Skin epidermis (tissue), 12 donors: ENCODE results near the gene TRIM26.
A peak's percentile ranks its signal among the peaks of the same experiment; 100 is the strongest.
"Not testable (repeated sequence)": the region's sequence is repeated elsewhere in the genome, so short reads cannot be mapped to it uniquely, and the experiment has no call there.

ENCODE experiments used
- H3K27ac ChIP-seq, 21 experiments: fragments of 200-600 bp; sonication (generic) in 11 of 21; one replicate each; pipeline ENCODE4 v1.5.0; 2020; ENCODE audit warnings: mild to moderate bottlenecking in 3 of 21, inconsistent platforms in 2 of 21, moderate library complexity in 2 of 21
- H3K4me3 ChIP-seq, 7 experiments: fragments of 200-600 bp; sonication (generic) in 2 of 7; one replicate each; pipeline ENCODE4 v1.5.0; 2020; ENCODE audit warnings: inconsistent platforms in 2 of 7, mild to moderate bottlenecking in 2 of 7, moderate library complexity in 1 of 7

The TRIM26 gene

GRCh38 chr6:30212865-30213666 is at the start of gene TRIM26:
TRIM26 (minus strand) TSS chr6:30213406; CDS start chr6:30199103, 14,303 bp downstream.
- H3K4me3 ChIP-seq = peak within 1 kb of the TSS; percentile 75 to 96 (median 87)
- peak within 1 kb of the TSS; percentile 54 to 98 (median 94) for H3K27ac ChIP-seq

GRCh38 chr6:30260036-30260504 is 46.9 kb upstream of the TRIM26 start:
- peak overlapping the region; percentile 54 to 97 (median 82) for H3K4me3 ChIP-seq
- H3K27ac ChIP-seq = peak overlapping the region in 18 of 21 experiments; percentile 30 to 91 (median 82)

GRCh38 chr6:30259140-30260035 is 46.2 kb upstream of the TRIM26 start:
- Histone ChIP-seq H3K4me3 (peak overlapping the region; percentile 54 to 97 (median 82)), H3K27ac (peak overlapping the region; percentile 30 to 91 (median 81))

GRCh38 chr6:30258204-30258603 is 45.0 kb upstream of the TRIM26 start:
- no peak overlapping the region for H3K4me3 ChIP-seq
- H3K27ac ChIP-seq = no peak overlapping the region

GRCh38 chr6:30252417-30252816 is 39.2 kb upstream of the TRIM26 start:
- H3K4me3 ChIP-seq, H3K27ac ChIP-seq: not testable (repeated sequence)

GRCh38 chr6:30244560-30244959 is 31.4 kb upstream of the TRIM26 start:
- no peak overlapping the region for H3K27ac ChIP-seq
- H3K4me3 ChIP-seq = no peak overlapping the region

- no peak overlapping the region for H3K4me3 ChIP-seq
- no peak overlapping the region for H3K27ac ChIP-seq
Measured at GRCh38 chr6:30238178-30238795, 25.1 kb upstream of the TRIM26 start.

- Histone ChIP-seq H3K27ac (no peak overlapping the region), H3K4me3 (no peak overlapping the region)
Measured at GRCh38 chr6:30234356-30234755, 21.1 kb upstream of the TRIM26 start.

GRCh38 chr6:30231067-30231466 is 17.9 kb upstream of the TRIM26 start:
- Histone ChIP-seq H3K4me3 (no peak overlapping the region), H3K27ac (no peak overlapping the region)

GRCh38 chr6:30227763-30228487 is 14.7 kb upstream of the TRIM26 start:
- H3K27ac ChIP-seq = peak overlapping the region in 1 of 21 experiments; percentile 62
- H3K4me3 ChIP-seq = no peak overlapping the region

GRCh38 chr6:30227242-30227722 is 14.1 kb upstream of the TRIM26 start:
- Histone ChIP-seq H3K27ac (peak overlapping the region in 1 of 21 experiments; percentile 62), H3K4me3 (no peak overlapping the region)

- Histone ChIP-seq H3K4me3 (no peak overlapping the region), H3K27ac (no peak overlapping the region)
Measured at GRCh38 chr6:30223339-30223738, 10.1 kb upstream of the TRIM26 start.

- H3K27ac ChIP-seq, H3K4me3 ChIP-seq: not testable (repeated sequence)
Measured at GRCh38 chr6:30221956-30222355, 8.8 kb upstream of the TRIM26 start.

GRCh38 chr6:30221395-30221794 is 8.2 kb upstream of the TRIM26 start:
- H3K4me3 ChIP-seq, H3K27ac ChIP-seq: not testable (repeated sequence)

GRCh38 chr6:30219244-30219643 is 6.0 kb upstream of the TRIM26 start:
- Histone ChIP-seq H3K27ac (no peak overlapping the region), H3K4me3 (no peak overlapping the region)

GRCh38 chr6:30216096-30216495 is 2.9 kb upstream of the TRIM26 start:
- Histone ChIP-seq H3K4me3 (no peak overlapping the region), H3K27ac (no peak overlapping the region)

GRCh38 chr6:30214657-30214982 is 1.4 kb upstream of the TRIM26 start:
- peak overlapping the region in 17 of 21 experiments; percentile 85 to 97 (median 94) for H3K27ac ChIP-seq

GRCh38 chr6:30213957-30214656 is 901 bp upstream of the TRIM26 start:
- H3K27ac ChIP-seq = peak overlapping the region; percentile 54 to 98 (median 94)
- peak overlapping the region; percentile 75 to 96 (median 87) for H3K4me3 ChIP-seq

More at GRCh38 chr6:30214657-30214982, 1.4 kb upstream of the TRIM26 start:
- H3K4me3 ChIP-seq = peak overlapping the region; percentile 75 to 96 (median 87)

- Histone ChIP-seq H3K27ac (peak overlapping the region; percentile 54 to 98 (median 94)), H3K4me3 (peak overlapping the region; percentile 75 to 96 (median 87))
Measured at GRCh38 chr6:30213667-30213956, 406 bp upstream of the TRIM26 start.
